Body of pancreas (tissue), 4 donors: Measurements from ENCODE around the gene TNPO1.

ENCODE experiments used
- CTCF ChIP-seq, 7 experiments: fragments of 450-650 bp in 4 of 7; fragments of 200-600 bp in 3 of 7; sonication (generic) in 3 of 7; IDR thresholded peaks; one replicate each; pipeline ENCODE4 v1.5.1; 2016 to 2019; ENCODE audit warnings: antibody characterized with exemption in 7 of 7
- POLR2A ChIP-seq, 3 donors: fragments of 450-650 bp; IDR thresholded peaks; one replicate each; pipeline ENCODE4 v1.6.1; 2016; ENCODE audit warnings: antibody characterized with exemption in 3 of 3, mild to moderate bottlenecking in 2 of 3

- TF ChIP-seq POLR2A (IDR thresholded peaks at IDR 0.05) (no peak), CTCF (IDR thresholded peaks at IDR 0.05) (no peak)
These were observed 32.3 kb upstream of the TNPO1 start for GRCh38 chr5:72784129-72784528.
